HepG2 (cell line): ENCODE data around the gene SPIRE1.
A peak's percentile ranks its signal among the peaks of the same experiment; 100 is the strongest.

Experiments
- FOXJ3 ChIP-seq: sonication (generic); formaldehyde crosslinking; IDR thresholded peaks from 2 replicates; pipeline ENCODE4 v1.4.0; 2020; ENCODE audit warnings: missing genetic modification reagents, mild to moderate bottlenecking, borderline replicate concordance
- MAFK ChIP-seq, 2 experiments: IDR thresholded peaks in 1 of 2; conservative IDR thresholded peaks in 1 of 2; 2 replicates each; pipeline ENCODE4 v1.6.1; 2011; ENCODE audit warnings: improper control_type of control experiment in 2 of 2, low read length in 2 of 2
- ZBTB8A ChIP-seq: sonication (generic); formaldehyde crosslinking; IDR thresholded peaks from 2 replicates; pipeline ENCODE4 v1.4.0; 2020; ENCODE audit warnings: mild to moderate bottlenecking, low read depth, missing genetic modification reagents, borderline replicate concordance
- ZNF329 ChIP-seq: sonication (generic); formaldehyde crosslinking; IDR thresholded peaks from 2 replicates; pipeline ENCODE4 v1.9.0; 2021; ENCODE audit warnings: low read depth, mild to moderate bottlenecking, missing genetic modification reagents
- ZNF33A ChIP-seq: sonication (generic); formaldehyde crosslinking; IDR thresholded peaks from 2 replicates; pipeline ENCODE4 v1.5.1; 2020; ENCODE audit warnings: missing genetic modification reagents, mild to moderate bottlenecking, moderate library complexity, borderline replicate concordance
- TF ChIP-seq, protein P1 (sequence below): sonication (generic); IDR thresholded peaks from 2 replicates; pipeline ENCODE4 v1.6.1; 2016; ENCODE audit warnings: low read depth, borderline replicate concordance
- TF ChIP-seq, protein P2 (sequence below): sonication (generic); formaldehyde crosslinking; IDR thresholded peaks from 2 replicates; pipeline ENCODE4 v1.4.0; 2020; ENCODE audit warnings: missing genetic modification reagents

DNA sequence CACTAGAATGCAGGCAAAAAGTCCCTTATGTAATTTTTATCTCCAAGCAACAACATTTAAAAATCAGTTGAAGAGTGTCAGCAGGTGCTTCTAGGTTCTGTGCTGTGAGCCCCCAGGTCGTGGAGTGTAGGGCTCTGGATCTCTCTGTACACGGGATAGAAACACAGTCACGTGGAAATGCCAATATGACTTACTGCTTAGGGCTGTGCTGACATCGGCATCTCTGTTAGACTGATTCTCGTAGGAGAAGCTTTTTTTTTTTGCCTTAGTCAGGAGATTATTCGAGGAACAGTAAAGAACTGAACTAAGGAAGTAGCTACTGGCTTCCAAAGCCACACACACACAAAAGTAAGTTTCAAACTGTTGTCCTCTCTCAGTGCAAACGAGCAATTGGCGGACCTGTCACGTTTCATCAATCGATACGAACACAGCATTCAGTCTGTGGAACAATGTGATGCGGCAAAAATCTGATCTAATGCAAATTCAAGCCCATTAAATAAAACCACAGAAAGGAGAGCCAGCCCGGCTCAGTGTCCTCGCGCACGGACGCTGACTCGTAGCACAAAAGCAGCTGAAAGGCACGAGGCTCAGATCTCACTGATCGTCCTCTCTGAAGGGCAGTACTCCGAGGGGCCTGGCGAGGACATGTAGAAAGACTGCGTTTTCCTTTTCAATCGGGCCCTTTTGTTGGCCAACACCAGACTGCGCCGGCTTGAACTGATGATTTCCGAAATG is 208.7 kb downstream of the SPIRE1 start:
- TF ChIP-seq FOXJ3 (CRISPR knock-in tag) (no peak), ZNF329 (CRISPR knock-in tag) (no peak), MAFK (conservative IDR thresholded peaks at IDR 0.05 in 1 of 2, IDR thresholded peaks at IDR 0.05 in 1 of 2; ENCODE audit: low read length in 2 of 2) (peak; percentile 11 to 59; a peak in 3 of 4 replicates), ZBTB8A (CRISPR knock-in tag) (no peak), ZNF33A (no peak)
- TF ChIP-seq, protein P1, sequence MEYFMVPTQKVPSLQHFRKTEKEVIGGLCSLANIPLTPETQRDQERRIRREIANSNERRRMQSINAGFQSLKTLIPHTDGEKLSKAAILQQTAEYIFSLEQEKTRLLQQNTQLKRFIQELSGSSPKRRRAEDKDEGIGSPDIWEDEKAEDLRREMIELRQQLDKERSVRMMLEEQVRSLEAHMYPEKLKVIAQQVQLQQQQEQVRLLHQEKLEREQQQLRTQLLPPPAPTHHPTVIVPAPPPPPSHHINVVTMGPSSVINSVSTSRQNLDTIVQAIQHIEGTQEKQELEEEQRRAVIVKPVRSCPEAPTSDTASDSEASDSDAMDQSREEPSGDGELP = no peak
- TF ChIP-seq, protein P2, sequence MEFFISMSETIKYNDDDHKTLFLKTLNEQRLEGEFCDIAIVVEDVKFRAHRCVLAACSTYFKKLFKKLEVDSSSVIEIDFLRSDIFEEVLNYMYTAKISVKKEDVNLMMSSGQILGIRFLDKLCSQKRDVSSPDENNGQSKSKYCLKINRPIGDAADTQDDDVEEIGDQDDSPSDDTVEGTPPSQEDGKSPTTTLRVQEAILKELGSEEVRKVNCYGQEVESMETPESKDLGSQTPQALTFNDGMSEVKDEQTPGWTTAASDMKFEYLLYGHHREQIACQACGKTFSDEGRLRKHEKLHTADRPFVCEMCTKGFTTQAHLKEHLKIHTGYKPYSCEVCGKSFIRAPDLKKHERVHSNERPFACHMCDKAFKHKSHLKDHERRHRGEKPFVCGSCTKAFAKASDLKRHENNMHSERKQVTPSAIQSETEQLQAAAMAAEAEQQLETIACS (CRISPR knock-in tag) = no peak
